ENCODE measurements around the gene MAGED4. TPM values are rescaled to one million over a fixed set of nuclear protein-coding genes. Genes with fewer than 3 reads are reported as not detected.
"Not testable (repeated sequence)": the region's sequence is repeated elsewhere in the genome, so short reads cannot be mapped to it uniquely, and the experiment has no call there.

Gene MAGED4
- total RNA-seq, 4 donors from 2014 or later, result 0.68 to 21.5 (median 1.1) TPM; not detected in 1

DNA sequence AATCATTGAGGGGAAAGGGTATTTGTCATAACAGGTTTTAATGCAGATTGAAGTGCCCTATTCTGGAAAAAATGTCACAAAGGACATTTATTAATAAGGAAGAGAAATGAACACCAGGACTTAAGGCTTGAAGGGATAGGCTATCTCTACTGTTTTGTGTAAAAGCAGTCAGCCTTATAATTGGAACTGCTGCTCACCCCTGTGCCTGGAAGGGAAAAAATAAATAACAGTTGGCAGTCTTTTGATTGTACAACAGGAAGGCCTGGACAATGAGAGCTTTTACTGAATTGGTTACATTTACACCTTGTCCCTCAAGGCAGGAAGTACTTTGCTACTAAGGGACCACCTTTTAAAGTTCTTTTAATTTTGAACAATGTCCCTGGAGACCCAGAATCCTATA, 17.8 kb upstream of the MAGED4 start:
- in situ Hi-C loops (cut with MboI; ENCODE audit: low pct_ligation_motif_present in 1 of 4, low pct_unique_long_range_greater_than_20kb in 1 of 4, low sequenced_read_pairs in 3 of 4) (no loop called here), intact Hi-C loops (cut with DNase I; ENCODE audit: low total_unique reads) (no loop called here)
- H3K9me3 ChIP-seq, result no peaks in the 10 kb centered on the region
- H3K27ac ChIP-seq, result no peak overlapping the region
- H3K27me3 ChIP-seq, result no peaks in the 10 kb centered on the region
- H3K4me1 ChIP-seq, result no peaks in the 10 kb centered on the region
- no peak for DNase-seq
- no peaks in the 10 kb centered on the region for H3K36me3 ChIP-seq
- H3K4me3 ChIP-seq, result no peak overlapping the region
- TF ChIP-seq POLR2AphosphoS5 (IDR thresholded peaks at IDR 0.05), result no peak
- no peak for TF ChIP-seq EP300 (IDR thresholded peaks at IDR 0.05; ENCODE audit: low read depth)
- no peak for TF ChIP-seq POLR2A (IDR thresholded peaks at IDR 0.05)
- TF ChIP-seq, protein P1, sequence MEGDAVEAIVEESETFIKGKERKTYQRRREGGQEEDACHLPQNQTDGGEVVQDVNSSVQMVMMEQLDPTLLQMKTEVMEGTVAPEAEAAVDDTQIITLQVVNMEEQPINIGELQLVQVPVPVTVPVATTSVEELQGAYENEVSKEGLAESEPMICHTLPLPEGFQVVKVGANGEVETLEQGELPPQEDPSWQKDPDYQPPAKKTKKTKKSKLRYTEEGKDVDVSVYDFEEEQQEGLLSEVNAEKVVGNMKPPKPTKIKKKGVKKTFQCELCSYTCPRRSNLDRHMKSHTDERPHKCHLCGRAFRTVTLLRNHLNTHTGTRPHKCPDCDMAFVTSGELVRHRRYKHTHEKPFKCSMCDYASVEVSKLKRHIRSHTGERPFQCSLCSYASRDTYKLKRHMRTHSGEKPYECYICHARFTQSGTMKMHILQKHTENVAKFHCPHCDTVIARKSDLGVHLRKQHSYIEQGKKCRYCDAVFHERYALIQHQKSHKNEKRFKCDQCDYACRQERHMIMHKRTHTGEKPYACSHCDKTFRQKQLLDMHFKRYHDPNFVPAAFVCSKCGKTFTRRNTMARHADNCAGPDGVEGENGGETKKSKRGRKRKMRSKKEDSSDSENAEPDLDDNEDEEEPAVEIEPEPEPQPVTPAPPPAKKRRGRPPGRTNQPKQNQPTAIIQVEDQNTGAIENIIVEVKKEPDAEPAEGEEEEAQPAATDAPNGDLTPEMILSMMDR (IDR thresholded peaks at IDR 0.05), result no peak

DNA sequence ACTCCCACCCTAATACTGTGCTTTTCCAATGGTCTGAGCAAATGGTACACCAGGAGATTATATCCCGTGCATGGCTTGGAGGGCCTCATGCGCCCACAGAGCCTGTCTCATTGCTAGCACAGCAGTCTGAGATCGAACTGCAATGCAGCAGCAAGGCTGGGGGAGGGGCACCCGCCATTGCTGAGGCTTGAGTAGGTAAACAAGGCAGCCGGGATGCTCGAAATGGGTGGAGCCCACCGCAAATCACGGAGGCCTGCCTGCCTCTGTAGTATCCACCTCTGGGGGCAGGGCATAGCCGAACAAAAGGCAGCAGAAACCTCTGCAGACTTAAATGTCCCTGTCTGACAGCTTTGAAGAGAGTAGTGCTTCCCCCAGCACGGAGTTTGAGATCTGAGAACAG, 13.6 kb upstream of the MAGED4 start:
- H3K27me3 ChIP-seq; H3K4me1 ChIP-seq; DNase-seq; H3K9me3 ChIP-seq; intact Hi-C loops (cut with DNase I; ENCODE audit: low total_unique reads); H3K36me3 ChIP-seq; H3K27ac ChIP-seq; H3K4me3 ChIP-seq; in situ Hi-C loops (cut with MboI; ENCODE audit: low pct_ligation_motif_present in 1 of 4, low pct_unique_long_range_greater_than_20kb in 1 of 4, low sequenced_read_pairs in 3 of 4): not testable (repeated sequence)
- WGBS, 2 donors (ENCODE audit: low coverage in 1 of 2), result 78% methylated on average over 10 of the region's 10 CpGs; no CpG with 5 or more reads in 1 of the 2 donors

DNA sequence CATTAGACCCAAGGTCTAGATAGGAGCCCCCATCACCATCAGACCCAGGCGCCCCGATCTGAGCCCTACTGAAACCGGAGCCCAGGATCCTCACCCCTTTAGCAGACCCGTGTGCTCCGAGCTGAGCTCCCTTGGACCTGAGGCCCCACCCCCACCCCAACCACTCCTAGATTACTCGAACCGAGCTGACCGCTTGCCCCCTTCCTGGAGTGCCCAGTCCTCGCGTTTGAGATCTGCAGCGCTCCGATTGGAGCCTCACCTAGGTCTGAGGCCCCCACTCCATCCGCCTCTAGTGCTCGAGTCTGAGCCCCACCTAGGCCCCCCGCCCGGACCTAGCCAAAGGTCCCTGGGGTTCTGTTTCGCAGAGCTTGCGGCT, 378 bp downstream of the MAGED4 start:
- H3K27me3 ChIP-seq; H3K4me3 ChIP-seq; H3K9me3 ChIP-seq; in situ Hi-C loops (cut with MboI; ENCODE audit: low pct_ligation_motif_present in 1 of 4, low pct_unique_long_range_greater_than_20kb in 1 of 4, low sequenced_read_pairs in 3 of 4); DNase-seq; H3K27ac ChIP-seq; H3K36me3 ChIP-seq; intact Hi-C loops (cut with DNase I; ENCODE audit: low total_unique reads); H3K4me1 ChIP-seq: not testable (repeated sequence)
- WGBS, 2 donors (ENCODE audit: low coverage in 1 of 2), result no CpG with 5 or more reads among the region's 18 CpGs

DNA sequence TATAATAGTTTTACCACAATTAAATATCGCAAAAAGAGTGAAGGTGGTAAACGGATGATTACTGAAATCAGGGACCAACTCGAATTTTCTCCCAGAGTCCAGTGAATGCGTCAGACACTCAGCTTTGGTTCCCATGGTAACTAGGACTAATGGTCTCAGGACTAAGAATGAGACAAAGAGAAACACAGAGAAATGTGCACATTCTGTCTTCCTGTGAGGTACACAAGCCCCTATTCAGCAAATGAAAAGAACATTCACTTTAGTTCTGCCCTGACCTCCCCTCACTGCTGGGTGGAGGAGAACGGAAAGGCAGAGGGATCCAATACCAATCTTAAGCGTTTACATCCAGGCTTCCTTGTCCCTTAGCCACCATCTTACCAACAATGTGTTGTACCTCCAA, 26.7 kb downstream of the MAGED4 start:
- in situ Hi-C loops (cut with MboI; ENCODE audit: low pct_ligation_motif_present in 1 of 4, low pct_unique_long_range_greater_than_20kb in 1 of 4, low sequenced_read_pairs in 3 of 4); H3K36me3 ChIP-seq; H3K4me1 ChIP-seq; H3K4me3 ChIP-seq; intact Hi-C loops (cut with DNase I; ENCODE audit: low total_unique reads); H3K27ac ChIP-seq; H3K9me3 ChIP-seq; H3K27me3 ChIP-seq; DNase-seq: not testable (repeated sequence)
- no CpG with 5 or more reads among the region's 6 CpGs for WGBS, 2 donors (ENCODE audit: low coverage in 1 of 2)

DNA sequence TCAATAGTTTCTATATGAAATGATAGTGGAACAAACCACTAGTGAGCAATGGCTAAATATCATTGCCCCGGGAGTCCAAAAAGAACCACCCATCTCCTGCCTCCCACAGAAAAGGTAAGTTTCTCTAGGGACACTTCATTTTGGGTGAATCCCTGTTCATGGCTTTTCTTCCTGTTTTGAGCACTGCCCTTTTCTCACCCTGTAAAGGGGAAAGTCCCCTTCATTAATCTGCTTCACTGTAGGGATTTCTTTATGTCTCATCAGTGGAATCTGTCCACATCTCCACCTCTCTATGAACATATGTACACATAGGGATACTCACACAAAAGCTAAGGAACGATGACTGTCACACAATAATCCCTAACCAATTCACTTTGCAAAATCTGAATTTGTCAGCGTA, 28.6 kb downstream of the MAGED4 start:
- WGBS, 2 donors (ENCODE audit: low coverage in 1 of 2), result 67 to 74% methylated on average over 1 to 3 of the region's 3 CpGs
- Histone ChIP-seq H3K36me3 (no peaks in the 10 kb centered on the region), H3K27me3 (no peaks in the 10 kb centered on the region), H3K4me3 (no peak overlapping the region), H3K27ac (no peak overlapping the region), H3K9me3 (no peaks in the 10 kb centered on the region), H3K4me1 (no peaks in the 10 kb centered on the region)
- no peak for TF ChIP-seq EP300 (IDR thresholded peaks at IDR 0.05; ENCODE audit: low read depth)
- TF ChIP-seq POLR2AphosphoS5 (IDR thresholded peaks at IDR 0.05), result no peak
- TF ChIP-seq, protein P1 (IDR thresholded peaks at IDR 0.05), result no peak
- TF ChIP-seq POLR2A (IDR thresholded peaks at IDR 0.05), result no peak
- in situ Hi-C loops (cut with MboI; ENCODE audit: low pct_ligation_motif_present in 1 of 4, low pct_unique_long_range_greater_than_20kb in 1 of 4, low sequenced_read_pairs in 3 of 4) (no loop called here), intact Hi-C loops (cut with DNase I; ENCODE audit: low total_unique reads) (no loop called here)
- no peak for DNase-seq

DNA sequence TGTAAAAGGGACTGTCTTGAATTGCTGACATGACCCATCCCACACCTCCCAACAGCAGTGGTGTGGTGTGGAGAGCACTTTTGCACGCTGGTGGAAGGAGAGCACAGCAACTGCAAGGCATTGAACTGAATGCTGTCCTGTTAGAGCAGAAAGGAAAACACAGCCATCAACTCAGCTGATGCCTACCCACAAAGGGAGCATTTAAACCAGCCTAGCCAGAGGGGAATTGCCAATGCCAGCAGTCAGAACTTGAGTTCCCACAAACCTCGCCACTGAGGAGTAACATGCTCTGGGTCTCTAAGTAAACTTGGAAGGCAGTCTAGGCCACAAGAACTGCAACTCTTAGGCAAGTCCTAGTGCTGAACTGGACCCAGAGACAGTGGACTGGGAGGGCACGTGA, 31.9 kb downstream of the MAGED4 start:
- DNase-seq, result no peak
- WGBS, 2 donors (ENCODE audit: low coverage in 1 of 2), result 76 to 80% methylated on average over 1 to 3 of the region's 3 CpGs
- Histone ChIP-seq H3K4me1 (no peaks in the 10 kb centered on the region), H3K4me3 (no peak overlapping the region), H3K9me3 (no peaks in the 10 kb centered on the region), H3K36me3 (no peaks in the 10 kb centered on the region), H3K27ac (no peak overlapping the region), H3K27me3 (no peaks in the 10 kb centered on the region)
- intact Hi-C loops (cut with DNase I; ENCODE audit: low total_unique reads) (no loop called here), in situ Hi-C loops (cut with MboI; ENCODE audit: low pct_ligation_motif_present in 1 of 4, low pct_unique_long_range_greater_than_20kb in 1 of 4, low sequenced_read_pairs in 3 of 4) (no loop called here)
- TF ChIP-seq, protein P1 (IDR thresholded peaks at IDR 0.05), result no peak
- TF ChIP-seq POLR2AphosphoS5 (IDR thresholded peaks at IDR 0.05) (no peak), EP300 (IDR thresholded peaks at IDR 0.05; ENCODE audit: low read depth) (no peak), POLR2A (IDR thresholded peaks at IDR 0.05) (no peak)

Data from transverse colon (tissue), 4 donors.